HL-60/S4 (cell line): Measurements from ENCODE around the gene FCHO2.

ENCODE experiments used
- in situ Hi-C: fragments of 300-500 bp; cut with MboI; formaldehyde crosslinking; loops from 2 replicates; pipeline ENCODE4 v1.14.3; 2022; ENCODE audit warnings: low sequenced_read_pairs

FCHO2 gene

GRCh38 chr5:73110190-73110589 is 154.3 kb downstream of the FCHO2 start:
- in situ Hi-C loops, result no loop called here

DNA sequence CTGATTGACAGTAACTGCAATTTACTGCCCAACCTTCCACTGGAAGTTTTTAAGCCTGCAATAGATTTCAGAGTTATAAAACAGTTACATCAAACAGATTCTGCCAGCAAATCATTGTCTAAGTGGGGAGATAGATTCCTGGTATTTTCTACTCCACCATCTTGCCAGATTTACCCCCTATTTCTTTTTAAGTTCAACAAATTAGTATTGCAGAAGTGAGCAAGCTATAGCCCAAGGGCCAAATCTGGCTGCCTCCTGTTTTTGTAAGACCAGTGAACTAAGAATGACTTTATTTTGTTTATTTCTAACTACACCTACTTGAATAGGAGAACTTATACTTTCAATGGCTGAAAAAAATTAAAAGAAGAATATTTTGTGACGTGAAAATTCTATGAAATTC is 155.7 kb downstream of the FCHO2 start:
- in situ Hi-C loops, result no loop called here

DNA sequence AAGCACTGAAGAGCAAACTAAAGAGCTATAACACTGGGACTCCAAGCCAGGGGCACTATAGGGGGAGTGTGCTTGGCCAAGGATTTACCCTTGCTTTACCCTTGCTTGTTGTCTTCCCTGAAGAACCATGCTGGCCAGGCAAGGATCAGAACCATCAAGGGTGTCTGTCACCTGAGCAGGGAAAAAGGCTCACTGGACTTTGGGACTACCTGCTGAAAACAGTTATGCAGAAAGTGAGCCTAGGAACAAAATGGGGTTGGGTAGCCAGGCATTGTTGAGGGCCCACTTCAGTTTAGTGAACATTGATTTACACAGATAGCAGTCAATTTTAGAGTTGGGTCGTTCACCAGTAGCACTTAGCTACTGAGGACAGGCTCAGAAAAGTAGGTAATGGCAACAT is 156.5 kb downstream of the FCHO2 start:
- in situ Hi-C loops, result no loop called here

GRCh38 chr5:73114044-73114688 is 158.3 kb downstream of the FCHO2 start:
- in situ Hi-C loops, result no loop called here

- in situ Hi-C loops, result no loop called here
These were observed 159.7 kb downstream of the FCHO2 start for GRCh38 chr5:73115399-73116051.

DNA sequence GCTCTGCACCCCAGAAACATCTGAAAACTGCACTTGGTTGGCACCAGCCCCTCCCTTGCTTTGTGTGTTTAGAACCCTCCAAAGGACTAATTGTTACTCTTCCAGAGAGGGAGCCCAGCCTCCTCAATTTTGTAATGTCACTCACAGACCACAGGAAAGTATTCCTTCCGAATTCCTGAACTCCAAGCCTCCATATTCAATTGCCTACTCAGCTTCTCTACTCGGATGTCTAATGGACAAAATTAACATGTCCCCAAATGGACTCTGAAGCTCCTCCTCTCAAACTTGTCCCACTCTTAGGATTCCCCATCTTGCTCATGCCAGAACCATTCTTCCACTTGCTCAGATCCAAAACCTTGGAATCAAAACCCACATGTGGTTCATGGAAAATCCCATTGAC is 160.7 kb downstream of the FCHO2 start:
- in situ Hi-C loops, result no loop called here

DNA sequence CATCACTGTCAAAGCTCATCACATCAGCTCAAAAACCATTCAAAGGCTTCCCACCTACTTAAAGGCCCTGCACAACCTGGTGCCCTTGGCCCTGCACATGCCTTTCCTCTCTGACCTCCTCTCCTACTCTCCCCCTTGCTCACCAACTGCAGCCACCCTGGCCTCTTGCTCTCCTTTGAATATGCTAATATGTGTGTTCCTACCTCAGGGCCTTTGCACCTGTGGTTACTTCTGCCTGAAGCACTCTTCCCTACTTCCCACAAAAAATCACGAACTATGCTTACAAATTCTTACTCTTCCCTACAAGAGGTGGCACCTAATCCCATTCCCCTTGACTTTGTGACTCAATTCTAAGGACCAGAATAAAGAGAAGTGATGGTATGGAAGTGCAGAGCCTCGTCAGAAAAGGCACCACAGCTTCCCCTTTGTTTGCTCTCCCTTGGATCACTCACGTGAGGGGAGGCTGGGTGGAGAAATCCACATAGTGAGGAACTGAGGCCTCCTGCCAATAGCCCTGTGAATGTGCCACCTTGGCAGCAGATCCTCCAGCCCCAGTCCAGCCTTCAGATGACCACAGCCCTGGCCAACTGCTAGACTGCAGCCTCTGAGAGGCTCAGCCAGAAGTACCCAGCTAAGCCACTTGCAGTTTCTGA is 161.4 kb downstream of the FCHO2 start:
- in situ Hi-C loops, result no loop called here

DNA sequence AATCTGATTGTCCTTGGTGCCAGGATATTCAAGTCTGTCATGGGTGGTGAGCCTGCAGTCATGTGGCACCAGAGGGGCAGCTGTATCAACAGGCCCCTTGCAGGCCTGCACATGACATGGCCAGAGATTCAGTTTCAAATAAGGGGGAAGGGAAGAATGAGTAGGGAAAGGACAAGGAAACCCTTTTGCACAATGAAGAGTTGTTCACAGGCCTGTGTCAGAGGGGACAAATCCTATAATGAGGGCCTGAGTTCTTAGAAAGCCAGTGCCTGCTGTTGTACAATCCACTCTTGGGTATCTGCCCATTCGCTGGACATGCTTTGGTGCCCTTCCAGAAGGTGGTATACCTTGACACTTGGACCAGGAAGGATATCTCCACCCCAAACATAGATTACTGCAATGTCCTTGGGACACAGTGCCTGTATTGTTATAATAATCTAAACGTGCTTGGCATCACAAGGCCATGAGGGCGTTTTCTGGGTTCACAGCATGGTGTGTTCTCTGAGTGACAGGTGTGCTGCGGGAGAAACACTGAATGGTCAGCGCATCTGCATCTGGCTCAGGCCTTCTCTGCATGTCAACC is 162.6 kb downstream of the FCHO2 start:
- in situ Hi-C loops, result no loop called here

GRCh38 chr5:73119451-73120157 is 163.8 kb downstream of the FCHO2 start:
- in situ Hi-C loops, result no loop called here

DNA sequence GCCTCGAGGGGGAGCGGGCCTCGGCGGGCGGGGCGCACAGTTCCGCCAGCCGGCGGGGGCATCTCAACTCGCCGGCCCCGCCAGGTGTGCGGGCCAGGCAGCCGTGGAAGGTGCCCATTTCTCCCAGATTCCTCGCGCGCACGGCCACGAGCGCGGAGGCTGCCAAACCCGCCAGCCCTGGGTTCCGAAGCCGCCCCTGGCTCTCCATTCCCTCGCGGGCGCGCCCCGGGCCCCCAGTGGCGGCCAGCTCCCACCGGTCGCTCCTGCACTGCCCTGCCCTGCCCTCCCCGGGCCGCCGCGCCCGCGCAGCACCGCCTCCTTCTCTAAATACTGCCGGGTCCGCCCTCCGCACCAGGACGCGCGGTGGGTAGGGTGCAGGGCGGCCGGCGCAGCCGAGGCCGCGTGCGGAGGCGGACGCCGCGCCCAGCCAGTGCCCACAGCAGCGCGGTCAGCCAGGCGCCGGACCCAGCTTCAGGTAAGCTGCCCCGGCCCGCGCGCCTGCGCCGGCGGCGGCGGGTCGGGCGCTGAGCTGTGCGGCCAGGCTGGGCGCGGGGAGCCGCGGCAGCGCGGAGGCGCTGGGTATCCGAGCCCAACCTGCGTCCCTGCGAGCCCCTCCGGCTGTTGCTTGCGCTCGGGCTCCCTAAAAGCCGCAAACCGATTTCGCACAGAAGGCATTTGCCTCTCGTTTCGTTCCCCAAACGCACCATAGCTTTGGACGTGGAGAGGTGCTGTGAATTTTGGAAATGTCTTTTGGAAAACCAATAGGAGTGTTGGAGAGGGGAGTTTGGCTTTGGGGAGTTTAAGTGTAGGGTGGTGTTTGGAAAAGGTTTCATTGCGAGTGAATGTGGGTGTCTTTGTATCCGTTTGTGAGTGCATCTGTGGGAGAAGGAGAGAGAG is 164.6 kb downstream of the FCHO2 start, which contains the start of gene TMEM171:
TSS of gene TMEM171 (plus strand) at position 354 of the 897 bp plus-strand sequence. CDS start 2,799 bp downstream, outside the sequence.
- in situ Hi-C loops, result no loop called here

DNA sequence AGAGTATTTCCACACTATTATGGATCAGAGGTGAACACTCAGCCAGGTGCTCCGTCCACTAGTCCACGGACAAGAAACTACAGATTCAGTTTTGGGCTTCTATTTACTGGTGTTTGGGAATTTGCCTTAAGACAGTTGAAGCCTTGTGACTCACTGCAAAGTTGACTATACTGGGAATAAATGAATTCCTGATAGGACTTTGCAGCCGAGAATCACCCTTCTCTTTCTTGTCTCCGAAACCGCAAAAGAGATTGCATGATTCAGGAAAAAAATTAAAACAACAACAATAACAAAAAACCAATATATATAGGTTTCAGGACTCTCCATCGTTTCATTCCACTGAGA is 165.2 kb downstream of the FCHO2 start:
- in situ Hi-C loops, result no loop called here

GRCh38 chr5:73122875-73123810 is 167.3 kb downstream of the FCHO2 start:
- in situ Hi-C loops, result no loop called here

- in situ Hi-C loops, result no loop called here
These were observed 169.4 kb downstream of the FCHO2 start for GRCh38 chr5:73125289-73125688.

GRCh38 chr5:73126381-73126780 is 170.5 kb downstream of the FCHO2 start:
- in situ Hi-C loops, result no loop called here

DNA sequence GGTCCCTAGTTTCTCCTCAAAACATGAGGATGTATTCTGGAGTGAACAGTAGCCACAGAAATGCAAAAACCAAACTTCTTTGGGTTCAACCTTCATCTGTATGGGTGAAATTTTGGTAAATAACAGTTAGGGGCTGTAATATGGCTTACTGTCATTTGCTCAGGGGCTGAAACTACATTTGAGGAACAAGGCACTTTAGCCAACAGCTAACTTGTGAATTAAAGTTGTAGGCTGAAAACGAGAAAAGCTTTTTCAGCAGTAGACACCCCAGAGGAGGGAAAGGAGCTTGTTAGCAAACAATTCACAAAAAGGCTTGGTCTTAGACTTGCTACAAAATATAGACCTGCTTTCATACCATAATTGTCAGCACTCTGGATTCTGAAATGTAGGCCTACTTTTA is 171.1 kb downstream of the FCHO2 start:
- in situ Hi-C loops, result no loop called here

DNA sequence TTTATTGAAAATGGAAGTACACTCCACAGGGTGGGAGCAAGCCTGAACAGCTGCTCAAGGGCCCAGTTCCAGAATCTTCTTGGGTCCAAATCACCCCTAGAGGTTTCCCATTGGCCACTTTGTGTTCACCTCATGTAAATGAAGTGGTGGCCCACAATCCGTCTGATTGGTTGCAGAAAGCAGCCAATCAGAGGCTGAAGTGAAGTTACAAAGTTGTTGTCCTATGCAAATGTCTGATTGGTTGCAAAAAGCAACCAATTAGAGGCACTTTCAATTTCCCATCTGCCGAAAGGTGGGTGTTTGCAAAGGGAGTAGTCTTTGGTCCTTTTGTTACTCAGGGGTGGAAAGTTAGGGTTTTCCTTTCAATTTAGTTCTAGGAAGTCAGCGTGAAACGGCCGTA is 173.3 kb downstream of the FCHO2 start:
- in situ Hi-C loops, result no loop called here

DNA sequence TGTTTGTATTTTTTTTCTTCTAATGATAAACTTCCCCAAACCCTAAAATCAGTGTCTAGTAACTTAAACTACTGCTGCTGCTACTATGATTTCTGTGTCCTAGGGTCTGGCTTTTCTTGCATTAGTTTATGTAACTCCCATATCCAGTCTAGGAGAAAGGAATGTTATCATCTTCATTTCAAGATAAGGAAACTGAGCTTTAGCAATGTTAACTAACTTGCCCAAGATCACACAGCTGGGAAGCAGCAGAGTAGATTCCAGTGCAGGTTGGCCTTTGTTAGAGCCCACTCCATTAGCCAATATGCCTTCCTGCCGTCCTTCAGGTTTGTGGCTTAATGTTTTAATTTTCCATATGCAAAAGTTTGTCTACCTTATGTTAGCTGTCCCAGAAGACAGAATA is 175.0 kb downstream of the FCHO2 start:
- in situ Hi-C loops, result no loop called here

DNA sequence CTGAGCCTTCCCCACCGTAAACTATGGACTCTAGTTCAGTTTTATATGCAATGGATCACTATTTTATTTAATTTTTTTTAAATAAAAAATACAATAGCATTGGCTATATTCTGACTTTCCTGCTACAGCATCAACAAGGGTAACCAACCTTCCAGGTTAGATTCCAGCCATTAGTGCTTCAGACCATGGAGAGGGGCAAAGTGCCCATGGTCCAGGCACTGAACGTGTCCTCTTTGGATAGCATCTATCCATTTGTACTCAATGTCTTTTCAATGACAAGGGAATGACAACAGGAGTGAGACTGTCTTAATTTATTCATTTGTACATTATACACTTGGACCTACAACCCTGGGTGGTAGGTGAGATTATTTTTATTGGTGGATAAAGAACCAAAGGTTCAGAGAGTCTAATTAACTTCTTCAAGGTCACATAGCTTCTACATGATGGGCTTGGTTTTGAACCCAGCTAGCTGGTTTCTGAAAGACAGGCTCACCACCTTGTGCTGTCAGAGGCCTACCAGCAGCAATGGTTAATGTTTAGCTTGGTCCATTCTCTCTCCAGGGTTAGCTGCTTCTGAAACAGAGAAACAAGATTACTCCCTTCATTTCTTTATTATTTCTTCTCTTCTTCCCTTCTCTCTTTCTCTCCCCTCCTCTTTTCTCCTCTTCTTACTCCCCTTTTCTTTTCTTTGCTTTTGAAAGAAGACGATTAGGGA is 176.0 kb downstream of the FCHO2 start:
- in situ Hi-C loops, result no loop called here

- in situ Hi-C loops, result no loop called here
These were observed 176.9 kb downstream of the FCHO2 start for GRCh38 chr5:73132759-73133158.
